Spleen (tissue), 3 donors: ENCODE data around the gene GDPD5.

Experiments
- POLR2A ChIP-seq, 3 donors: fragments of 450-650 bp; IDR thresholded peaks; one replicate each; pipeline ENCODE4 v1.5.1; 2017; ENCODE audit warnings: antibody characterized with exemption in 3 of 3, mild to moderate bottlenecking in 1 of 3
- POLR2AphosphoS5 ChIP-seq, 3 donors: sonication (generic); formaldehyde crosslinking; IDR thresholded peaks; one replicate each; pipeline ENCODE4 v1.5.1; 2017; ENCODE audit warnings: antibody characterized with exemption in 3 of 3

GRCh38 chr11:75471176-75471973 is 54.4 kb downstream of the GDPD5 start:
- TF ChIP-seq POLR2AphosphoS5 (IDR thresholded peaks at IDR 0.05) (no peak), POLR2A (IDR thresholded peaks at IDR 0.05) (no peak)
